HG03571 (cell line): Measurements from ENCODE around the gene SLC34A3.

Source experiments
- ATAC-seq: cut with Tn5 transposase; IDR thresholded peaks from one replicate; pipeline ENCODE4 v1.9.1; 2021; ENCODE audit not compliant: unreplicated experiment

Gene SLC34A3

DNA sequence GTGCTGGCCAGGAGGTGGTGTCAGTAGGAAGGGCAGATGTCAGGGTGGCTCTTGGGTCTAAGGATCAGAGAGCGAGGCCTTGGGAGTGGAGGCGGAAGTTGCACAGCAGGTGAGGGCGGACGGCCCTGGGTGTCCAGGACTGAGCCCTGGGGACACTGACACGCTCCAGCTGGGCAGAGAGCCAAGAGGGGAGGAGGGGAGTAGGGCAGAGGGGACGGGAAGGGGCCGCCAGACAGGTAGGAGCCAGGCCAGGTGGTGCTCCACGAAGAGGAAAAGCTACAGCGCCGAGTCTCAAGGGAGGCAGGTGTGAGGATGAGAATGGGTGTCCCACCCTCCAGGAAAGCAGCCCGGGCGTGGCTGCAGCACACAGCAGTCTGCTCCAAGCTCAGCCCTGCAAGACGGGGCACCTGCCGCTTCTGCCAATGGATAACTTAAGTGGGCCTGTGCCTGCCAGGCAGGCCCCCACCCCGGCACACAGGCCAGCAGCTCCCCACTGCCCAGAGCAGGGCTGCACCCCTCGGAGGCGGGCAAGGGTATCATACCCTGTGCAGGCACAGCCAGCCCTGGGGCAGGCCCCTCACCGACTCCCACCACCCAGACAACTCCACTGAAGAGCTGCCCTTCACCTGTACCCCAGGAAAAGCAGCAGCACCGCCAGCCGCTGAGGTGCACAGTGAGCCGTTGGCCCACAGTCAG is 35.0 kb upstream of the SLC34A3 start:
- no peak for ATAC-seq

GRCh38 chr9:137198051-137198901 is 32.4 kb upstream of the SLC34A3 start:
- no peak for ATAC-seq

GRCh38 chr9:137198902-137199283 is 31.8 kb upstream of the SLC34A3 start:
- ATAC-seq, result no peak

DNA sequence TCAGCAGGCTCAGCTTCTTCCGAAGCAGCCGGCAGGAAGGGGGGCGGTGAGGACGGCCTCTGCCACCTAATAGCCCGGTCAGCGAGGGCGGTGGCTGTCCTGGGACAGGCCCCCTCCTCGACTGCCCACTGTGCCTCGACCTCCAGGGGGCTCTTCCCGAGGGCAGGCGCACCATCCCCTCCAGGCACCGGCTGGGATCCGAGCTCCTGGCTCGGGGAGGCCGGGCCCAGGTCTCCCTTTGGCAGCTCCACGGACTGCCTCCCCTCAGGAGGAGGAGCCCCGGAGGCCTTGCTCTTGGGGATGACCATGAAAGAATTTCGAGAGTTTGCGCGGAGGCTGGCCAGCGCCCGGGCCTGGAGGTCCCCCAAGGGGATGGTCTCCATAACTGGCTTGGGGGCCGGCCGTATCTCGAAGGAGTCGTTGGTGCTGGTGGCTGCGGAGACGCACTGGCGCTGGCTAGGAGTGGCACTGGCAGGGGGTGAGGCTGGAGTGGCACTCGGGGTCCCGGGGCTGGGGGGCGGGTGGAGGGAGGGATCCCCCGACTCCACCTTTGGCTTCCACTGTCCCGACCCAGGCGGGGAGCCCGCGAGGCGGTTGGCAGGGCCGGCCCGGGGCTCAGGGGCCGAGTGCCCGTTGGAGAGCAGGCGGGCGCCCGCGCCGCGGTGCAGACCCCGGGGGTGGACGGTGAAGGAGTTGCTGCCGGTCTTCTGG is 31.1 kb upstream of the SLC34A3 start:
- no peak for ATAC-seq

- ATAC-seq, result peak; percentile 80
Observed at GRCh38 chr9:137200311-137201204, 30.1 kb upstream of the SLC34A3 start, which contains the start of gene TPRN. Gene TPRN (minus strand): TSS chr9:137200741. CDS start chr9:137200711, 30 bp downstream.

- ATAC-seq, result no peak
Observed at GRCh38 chr9:137201205-137201868, 29.4 kb upstream of the SLC34A3 start.

DNA sequence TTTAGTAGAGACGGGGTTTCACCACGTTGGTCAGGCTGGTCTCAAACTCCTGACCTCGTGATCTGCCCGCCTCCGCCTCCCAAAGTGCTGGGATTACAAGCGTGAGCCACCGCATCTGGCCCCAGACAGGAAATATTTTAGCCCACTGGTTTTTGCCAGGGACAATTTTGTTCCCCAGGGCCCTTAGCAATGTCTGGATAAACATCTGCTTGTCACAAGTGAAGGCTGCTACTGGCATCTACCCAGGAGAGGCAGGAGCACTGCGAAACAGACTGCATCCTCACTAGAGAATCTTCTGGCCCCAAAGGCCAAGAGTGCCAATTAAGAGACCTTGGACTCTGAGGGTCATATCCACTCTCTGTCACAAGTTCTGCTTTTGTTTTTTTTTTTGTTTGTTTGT is 27.7 kb upstream of the SLC34A3 start:
- ATAC-seq, result no peak

DNA sequence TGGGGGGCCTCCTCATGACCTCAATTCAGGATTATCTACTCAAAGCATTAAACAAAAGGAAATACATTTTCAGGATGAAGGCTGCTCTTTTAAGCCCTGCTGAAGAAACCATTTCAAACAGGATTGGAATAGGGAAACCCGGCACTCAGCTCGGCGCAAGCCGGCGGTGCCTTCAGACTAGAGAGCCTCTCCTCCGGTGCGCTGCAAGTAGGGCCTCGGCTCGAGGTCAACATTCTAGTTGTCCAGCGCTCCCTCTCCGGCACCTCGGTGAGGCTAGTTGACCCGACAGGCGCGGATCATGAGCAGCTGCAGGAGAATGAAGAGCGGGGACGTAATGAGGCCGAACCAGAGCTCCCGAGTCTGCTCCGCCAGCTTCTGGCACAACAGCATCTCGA is 26.0 kb upstream of the SLC34A3 start:
- ATAC-seq, result no peak

- ATAC-seq, result no peak
Observed at GRCh38 chr9:137205126-137206069, 25.3 kb upstream of the SLC34A3 start, which contains the start of the genes NDOR1 and TMEM203. Gene NDOR1 (plus strand): TSS chr9:137205700. CDS start chr9:137205778, 78 bp downstream. Gene TMEM203 (minus strand): TSS chr9:137205648. CDS start chr9:137205414, 234 bp downstream.

- no peak for ATAC-seq
Observed at GRCh38 chr9:137206602-137207001, 24.1 kb upstream of the SLC34A3 start.

- ATAC-seq, result no peak
Observed at GRCh38 chr9:137211532-137211931, 19.2 kb upstream of the SLC34A3 start.

GRCh38 chr9:137212520-137212919 is 18.2 kb upstream of the SLC34A3 start:
- ATAC-seq, result no peak

DNA sequence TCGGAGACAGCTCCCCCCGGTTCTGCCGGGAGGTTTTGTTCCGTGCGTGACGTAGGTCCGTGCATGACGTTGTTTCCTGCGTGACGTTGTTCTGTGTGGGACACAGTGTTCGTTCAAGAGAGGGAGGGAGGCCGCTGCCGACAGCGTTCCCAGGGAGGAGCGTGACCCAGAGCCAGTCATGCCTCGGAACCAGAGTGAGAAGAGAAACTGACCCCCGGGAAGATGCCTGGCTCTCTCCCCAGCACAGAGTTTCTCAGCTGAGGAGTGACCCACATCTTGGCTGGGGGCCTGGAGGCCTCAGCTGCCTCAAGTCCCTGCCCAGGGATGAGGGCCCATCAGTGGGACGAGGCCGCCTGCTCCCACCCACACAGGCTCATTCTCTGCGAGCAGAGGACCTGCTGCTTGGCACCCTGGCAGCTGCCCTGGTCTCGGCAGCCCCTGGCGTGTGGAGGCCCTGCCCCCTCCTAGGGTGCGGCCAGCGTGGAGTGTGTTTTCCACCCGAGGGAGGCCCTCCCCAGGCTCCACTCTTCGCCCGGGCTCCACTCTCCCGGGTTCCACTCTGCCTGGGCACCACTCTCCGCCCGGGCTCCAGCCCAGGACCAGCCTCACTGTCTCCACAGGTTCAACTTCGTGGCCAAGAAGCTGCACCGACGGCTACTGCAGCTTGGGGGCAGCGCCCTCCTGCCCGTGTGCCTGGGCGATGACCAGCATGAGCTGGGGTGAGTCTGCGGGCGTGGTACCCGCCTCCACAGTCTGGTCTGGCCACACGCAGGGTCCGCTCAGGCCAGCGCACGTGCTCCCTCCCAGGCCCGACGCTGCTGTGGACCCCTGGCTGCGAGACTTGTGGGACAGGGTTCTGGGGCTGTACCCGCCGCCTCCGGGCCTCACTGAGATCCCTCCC is 17.3 kb upstream of the SLC34A3 start:
- ATAC-seq, result no peak

DNA sequence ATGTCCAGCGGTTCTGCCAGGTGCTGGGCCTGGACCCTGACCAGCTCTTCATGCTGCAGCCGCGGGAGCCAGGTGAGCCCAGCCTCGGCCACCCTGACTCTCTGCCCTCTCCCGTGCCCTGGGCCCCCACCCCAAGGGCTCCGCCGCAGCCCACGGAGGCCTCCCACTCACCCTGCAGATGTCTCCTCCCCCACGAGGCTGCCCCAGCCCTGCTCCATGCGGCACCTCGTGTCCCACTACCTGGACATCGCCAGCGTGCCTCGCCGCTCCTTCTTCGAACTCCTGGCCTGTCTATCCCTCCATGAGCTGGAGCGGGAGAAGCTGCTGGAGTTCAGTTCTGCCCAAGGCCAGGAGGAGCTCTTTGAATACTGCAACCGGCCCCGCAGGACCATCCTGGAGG is 16.1 kb upstream of the SLC34A3 start:
- no peak for ATAC-seq

DNA sequence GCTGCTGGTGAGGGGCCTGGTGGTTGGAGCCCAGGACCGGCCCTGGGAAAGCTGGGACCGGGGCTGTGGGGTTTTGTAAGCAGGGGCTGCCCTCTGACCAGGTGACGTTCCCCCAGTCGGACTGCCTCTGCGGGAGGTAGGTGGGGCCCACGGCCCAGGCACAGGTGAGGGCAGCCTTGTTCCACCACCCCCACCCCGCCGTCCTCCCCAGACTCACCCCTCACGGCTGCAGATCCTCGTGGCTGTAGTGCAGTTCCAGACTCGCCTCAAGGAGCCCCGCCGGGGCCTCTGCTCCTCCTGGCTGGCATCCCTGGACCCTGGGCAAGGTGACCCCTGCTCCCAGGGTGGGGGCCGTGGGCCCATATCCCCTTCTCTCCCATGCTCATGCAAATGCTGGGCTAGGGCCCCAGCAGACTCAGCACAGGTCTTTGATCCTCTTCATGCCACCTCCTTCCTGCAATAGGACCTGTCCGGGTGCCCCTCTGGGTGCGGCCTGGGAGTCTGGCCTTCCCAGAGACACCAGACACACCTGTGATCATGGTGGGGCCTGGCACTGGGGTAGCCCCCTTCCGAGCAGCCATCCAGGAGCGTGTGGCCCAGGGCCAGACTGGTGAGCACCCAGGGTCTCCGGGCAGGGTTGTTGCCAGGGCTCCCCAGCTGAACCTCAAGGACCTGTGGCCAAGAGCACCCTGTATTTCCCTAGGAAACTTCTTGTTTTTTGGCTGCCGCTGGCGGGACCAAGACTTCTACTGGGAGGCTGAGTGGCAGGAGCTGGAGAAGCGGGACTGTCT is 15.3 kb upstream of the SLC34A3 start:
- no peak for ATAC-seq

GRCh38 chr9:137216188-137216965 is 14.3 kb upstream of the SLC34A3 start:
- no peak for ATAC-seq
